IMR-90 (cell line): ENCODE measurements around the gene ATG9A. TPM values are rescaled to one million over a fixed set of nuclear protein-coding genes. Genes with fewer than 3 reads are reported as not detected.

Experiments
- ATAC-seq: fragments of 200-7000 bp; cut with Tn5 transposase; 2 replicates; pipeline ENCODE4 v1.9.1; 2020; ENCODE audit warnings: low read depth, mild to moderate bottlenecking, moderate library complexity
- BruUV-seq: library from RNA; stranded (reverse); fragments of 400-500 nt; replicated peaks from 2 replicates; lab custom pipeline; 2021; lab: Mats Ljungman, UMichigan
- CTCF ChIA-PET: fragments of 300-600 bp; formaldehyde crosslinking; extraction: SDS; loops from one replicate; lab custom pipeline; 2021; ENCODE audit warnings: antibody characterized with exemption; lab: Yijun Ruan, JAX
- POLR2A ChIA-PET: fragments of 300-600 bp; sonication (Branson Sonifier 250); formaldehyde crosslinking; loops from one replicate; lab custom pipeline; 2022; ENCODE audit warnings: antibody characterized with exemption; ENCODE audit not compliant: unreplicated experiment; lab: Charles Lee
- DNase-seq: peaks from one replicate; pipeline ENCODE4 v3.0.0; 2013
- H2AFZ ChIP-seq: replicated peaks from 2 replicates; pipeline ENCODE3; 2013; ENCODE audit warnings: low read length, mild to moderate bottlenecking; ENCODE audit not compliant: poor library complexity
- H2AK5ac ChIP-seq: 2 replicates; pipeline ENCODE4 v1.6.1; 2013; ENCODE audit warnings: low read depth, low read length, inconsistent platforms
- H2AK9ac ChIP-seq: replicated peaks from 2 replicates; pipeline ENCODE3; 2013; ENCODE audit warnings: mild to moderate bottlenecking, low read depth, low read length, moderate library complexity; ENCODE audit not compliant: poor library complexity
- H2BK120ac ChIP-seq: 2 replicates; pipeline ENCODE4 v1.6.1; 2013; ENCODE audit warnings: low read depth, low read length, inconsistent platforms
- H2BK15ac ChIP-seq: 3 replicates; pipeline ENCODE4 v1.6.1; 2013; ENCODE audit warnings: low read depth, low read length, inconsistent platforms
- H2BK20ac ChIP-seq: 2 replicates; pipeline ENCODE4 v1.6.1; 2013; ENCODE audit warnings: low read depth, mild to moderate bottlenecking, inconsistent platforms, low read length, moderate library complexity
- H2BK5ac ChIP-seq: 2 replicates; pipeline ENCODE4 v1.6.1; 2013; ENCODE audit warnings: mild to moderate bottlenecking, low read depth, low read length, inconsistent platforms; ENCODE audit not compliant: poor library complexity, severe bottlenecking
- H3K14ac ChIP-seq: replicated peaks from 2 replicates; pipeline ENCODE4 v1.6.1; 2013; ENCODE audit warnings: low read depth, low read length, inconsistent platforms
- H3K18ac ChIP-seq: 2 replicates; pipeline ENCODE4 v1.6.1; 2013; ENCODE audit warnings: low read depth, low read length, control low read depth
- H3K23ac ChIP-seq: 2 replicates; pipeline ENCODE4 v1.6.1; 2013; ENCODE audit warnings: low read depth, low read length, inconsistent platforms
- H3K27ac ChIP-seq: 2 replicates; pipeline ENCODE4 v1.5.1; 2013; ENCODE audit warnings: mild to moderate bottlenecking, control low read depth, low read length; ENCODE audit not compliant: insufficient read depth
- H3K27me3 ChIP-seq: 2 replicates; pipeline ENCODE4 v1.6.1; 2013; ENCODE audit warnings: low read length; ENCODE audit not compliant: control insufficient read depth, insufficient read depth
- H3K36me3 ChIP-seq: 2 replicates; pipeline ENCODE4 v1.6.1; 2013; ENCODE audit warnings: low read length, mixed read lengths; ENCODE audit not compliant: control insufficient read depth, insufficient read depth
- H3K4ac ChIP-seq: 2 replicates; pipeline ENCODE4 v1.6.1; 2013; ENCODE audit warnings: low read depth, low read length, inconsistent platforms
- H3K4me1 ChIP-seq: 2 replicates; pipeline ENCODE4 v1.6.1; 2013; ENCODE audit warnings: low read length, mixed read lengths; ENCODE audit not compliant: control insufficient read depth, insufficient read depth
- H3K4me2 ChIP-seq: 2 replicates; pipeline ENCODE4 v1.6.1; 2013; ENCODE audit warnings: low read depth, mild to moderate bottlenecking, control low read depth, low read length, moderate library complexity
- H3K4me3 ChIP-seq: 2 replicates; pipeline ENCODE4 v1.5.1; 2013; ENCODE audit warnings: low read depth, mild to moderate bottlenecking, control low read depth, low read length, moderate library complexity; ENCODE audit not compliant: insufficient read depth
- H3K56ac ChIP-seq: 2 replicates; pipeline ENCODE4 v1.6.1; 2013; ENCODE audit warnings: low read length, inconsistent platforms; ENCODE audit not compliant: insufficient read depth; ENCODE audit errors: extremely low read depth
- H3K79me1 ChIP-seq, 2 experiments: 2 replicates each; pipeline ENCODE4 v1.6.1; 2013; ENCODE audit warnings: low read length in 2 of 2, inconsistent platforms in 1 of 2, low read depth in 1 of 2
- H3K9ac ChIP-seq: 2 replicates; pipeline ENCODE4 v1.6.1; 2013; ENCODE audit warnings: low read depth, low read length, control low read depth
- H3K9me1 ChIP-seq: 2 replicates; pipeline ENCODE4 v1.6.1; 2013; ENCODE audit warnings: low read length, inconsistent platforms; ENCODE audit not compliant: insufficient read depth
- H3K9me3 ChIP-seq: 2 replicates; pipeline ENCODE4 v1.6.1; 2013; ENCODE audit warnings: low read length; ENCODE audit not compliant: control insufficient read depth, insufficient read depth
- H4K20me1 ChIP-seq: 2 replicates; pipeline ENCODE4 v1.6.1; 2013; ENCODE audit warnings: low read length, inconsistent platforms; ENCODE audit not compliant: insufficient read depth
- H4K5ac ChIP-seq: 2 replicates; pipeline ENCODE4 v1.6.1; 2013; ENCODE audit warnings: mild to moderate bottlenecking, low read depth, low read length, control low read depth
- H4K8ac ChIP-seq, 2 experiments: 2 replicates each; pipeline ENCODE4 v1.6.1; 2013; ENCODE audit warnings: low read depth in 2 of 2, low read length in 2 of 2, control low read depth in 1 of 2, inconsistent platforms in 1 of 2
- H4K91ac ChIP-seq: 2 replicates; pipeline ENCODE4 v1.6.1; 2013; ENCODE audit warnings: low read depth, low read length, inconsistent platforms; ENCODE audit not compliant: insufficient read depth
- CEBPB ChIP-seq: IDR thresholded peaks from 2 replicates; pipeline ENCODE4 v1.6.1; 2012; ENCODE audit warnings: low read depth, low read length, improper control_type of control experiment
- MAFK ChIP-seq: IDR thresholded peaks from 2 replicates; pipeline ENCODE4 v1.6.1; 2012; ENCODE audit warnings: low read depth, low read length, improper control_type of control experiment
- NFE2L2 ChIP-seq: fragments of 150-350 bp; IDR thresholded peaks from 2 replicates; pipeline ENCODE4 v1.6.1; 2016; ENCODE audit warnings: low read depth, mild to moderate bottlenecking, low read length
- WGBS, 2 experiments: methylation state at CpG; one replicate each; pipeline versions ENCODE4 v1.1.5 to v1.1.7; 2013; ENCODE audit warnings: missing lambda C conversion rate in 2 of 2; ENCODE audit not compliant: insufficient read length in 1 of 2; ENCODE audit errors: extremely low coverage in 2 of 2; 5-methylcytosine and 5-hydroxymethylcytosine counted together
- dilution Hi-C: fragments of 300-500 bp; cut with HindIII; formaldehyde crosslinking; loops from one replicate; pipeline ENCODE4 v1.14.3; 2018; ENCODE audit warnings: low sequenced_read_pairs; ENCODE audit not compliant: unreplicated experiment
- in situ Hi-C: fragments of 300-500 bp; cut with MboI; formaldehyde crosslinking; loops from 3 replicates; pipeline ENCODE4 v1.14.3; 2019; ENCODE audit warnings: low sequenced_read_pairs, inconsistent platforms, mixed read lengths
- intact Hi-C: fragments of 100-400 bp; cut with micrococcal nuclease; formaldehyde crosslinking; loops from 2 replicates; pipeline ENCODE4 v1.10.0; 2022
- polyA plus RNA-seq, 3 experiments: library from polyadenylated mRNA; depleted of rRNA; stranded (reverse); fragments of >200 nt; gene quantifications; 2 replicates each; pipeline ENCODE4 v1.2.3, GENCODE V29; 2012; ENCODE audit warnings: low replicate concordance in 1 of 3
- total RNA-seq: library from RNA; depleted of rRNA; stranded (reverse); fragments of >200 nt; gene quantifications from 2 replicates; pipeline ENCODE4 v1.2.3, GENCODE V29; 2012

Gene ATG9A
- total and polyA plus RNA-seq, 2 of the 4 experiments (the other 2 are of a cell fraction), result 35.1 to 58.3 TPM

- Histone ChIP-seq H3K9me3 (no peaks in the 10 kb centered on the region), H3K27me3 (peaks cover 19% of the 10 kb centered on the region), H3K9me1 (peaks cover 13% of the 10 kb centered on the region), H4K91ac (no peak overlapping the region), H3K4me3 (peak overlapping the region; percentile 57), H4K20me1 (0 out of 2 replicates have a peak, but pooled peaks cover 3% of the 10 kb centered on the region), H4K5ac (no peak overlapping the region), H3K27ac (no peak overlapping the region), H3K23ac (peak overlapping the region; percentile 45; the same call in 1 of the 2 replicates), H2BK5ac (no peak overlapping the region), H2AK9ac (no peak overlapping the region), H3K9ac (no peak overlapping the region), H3K4me2 (peak overlapping the region; percentile 94), H3K4ac (no peak overlapping the region), H4K8ac (no peak overlapping the region), H2AK5ac (no peak overlapping the region), H3K18ac (no peak overlapping the region), H3K56ac (no peak overlapping the region), H3K4me1 (peaks cover 28% of the 10 kb centered on the region), H2BK120ac (no peak overlapping the region), H2BK15ac (no peak overlapping the region), H2BK20ac (no peak overlapping the region), H3K14ac (no peak overlapping the region), H2AFZ (peak overlapping the region; percentile 87), H3K36me3 (peaks cover 5% of the 10 kb centered on the region; the same call in 1 of the 2 replicates), H3K79me1 (no peaks in the 10 kb centered on the region)
- TF ChIP-seq NFE2L2 (peak; percentile 39; the same call in 1 of the 2 replicates), CEBPB (peak; percentile 78), MAFK (no peak)
- dilution Hi-C loops, result no loop called here
- in situ Hi-C loops, result no loop called here
- DNase-seq, result no peak
- POLR2A ChIA-PET, result no interaction called here
- 55% methylated on average over 3 of the region's 12 CpGs; no CpG with 5 or more reads in 1 of the 2 experiments for WGBS, 2 experiments
- no peak; the same call in 1 of the 2 replicates for ATAC-seq
- intact Hi-C loops, result no loop called here
- CTCF ChIA-PET, result interaction anchor here (1.2 kb wide), 1 partner anchor 23 kb away, joined by 4 read pairs; no protein-coding TSS in a partner anchor
- no TSS peak for BruUV-seq
Observed at GRCh38 chr2:219254590-219255201, 25.3 kb upstream of the ATG9A start.
